C4-2B (cell line): Measurements from ENCODE around the gene HRH1.

Experiments
- ZFX ChIP-seq: fragments of 450-650 bp; IDR thresholded peaks from 2 replicates; pipeline ENCODE4 v1.6.1; 2017
- TF ChIP-seq, protein P1 (sequence below): fragments of 450-650 bp; conservative IDR thresholded peaks from 2 replicates; pipeline ENCODE4 v1.5.1; 2017; ENCODE audit warnings: mild to moderate bottlenecking

DNA sequence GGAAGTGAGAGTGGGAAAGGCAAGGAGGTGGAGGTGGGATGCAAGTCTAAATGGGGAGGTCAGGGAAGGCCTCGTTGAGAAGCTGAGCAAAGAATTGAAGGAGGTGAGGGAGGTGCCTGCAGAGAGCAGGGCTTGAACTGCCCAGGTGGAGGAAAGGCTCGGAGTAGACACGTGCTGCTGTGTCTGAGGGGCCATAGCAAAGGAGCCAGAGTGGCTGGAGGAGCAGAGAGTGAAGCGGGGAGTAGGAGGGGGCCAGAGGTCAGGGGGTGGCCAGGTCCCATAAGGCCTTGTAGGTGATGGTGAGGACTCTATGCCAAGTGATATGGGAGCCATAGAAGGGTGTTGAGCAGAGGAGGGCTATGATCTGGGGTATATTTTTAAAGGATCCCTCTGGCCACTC, 21.4 kb upstream of the HRH1 start:
- TF ChIP-seq, protein P1, sequence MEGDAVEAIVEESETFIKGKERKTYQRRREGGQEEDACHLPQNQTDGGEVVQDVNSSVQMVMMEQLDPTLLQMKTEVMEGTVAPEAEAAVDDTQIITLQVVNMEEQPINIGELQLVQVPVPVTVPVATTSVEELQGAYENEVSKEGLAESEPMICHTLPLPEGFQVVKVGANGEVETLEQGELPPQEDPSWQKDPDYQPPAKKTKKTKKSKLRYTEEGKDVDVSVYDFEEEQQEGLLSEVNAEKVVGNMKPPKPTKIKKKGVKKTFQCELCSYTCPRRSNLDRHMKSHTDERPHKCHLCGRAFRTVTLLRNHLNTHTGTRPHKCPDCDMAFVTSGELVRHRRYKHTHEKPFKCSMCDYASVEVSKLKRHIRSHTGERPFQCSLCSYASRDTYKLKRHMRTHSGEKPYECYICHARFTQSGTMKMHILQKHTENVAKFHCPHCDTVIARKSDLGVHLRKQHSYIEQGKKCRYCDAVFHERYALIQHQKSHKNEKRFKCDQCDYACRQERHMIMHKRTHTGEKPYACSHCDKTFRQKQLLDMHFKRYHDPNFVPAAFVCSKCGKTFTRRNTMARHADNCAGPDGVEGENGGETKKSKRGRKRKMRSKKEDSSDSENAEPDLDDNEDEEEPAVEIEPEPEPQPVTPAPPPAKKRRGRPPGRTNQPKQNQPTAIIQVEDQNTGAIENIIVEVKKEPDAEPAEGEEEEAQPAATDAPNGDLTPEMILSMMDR, result no peak
- no peak for TF ChIP-seq ZFX
